Kidney epithelial cell (primary cell): ENCODE results near the gene FHOD1. TPM values are rescaled to one million over a fixed set of nuclear protein-coding genes. Genes with fewer than 3 reads are reported as not detected.

Experiments
- DNase-seq: peaks from one replicate; pipeline ENCODE4 v3.0.0-alpha.2; 2010; ENCODE audit warnings: low read depth
- H3K27me3 ChIP-seq: 2 replicates; pipeline ENCODE4 v1.6.0; 2011; ENCODE audit warnings: low read length; ENCODE audit not compliant: control insufficient read depth, insufficient read depth
- H3K36me3 ChIP-seq: 2 replicates; pipeline ENCODE4 v1.5.1; 2011; ENCODE audit warnings: low read length; ENCODE audit not compliant: control insufficient read depth, insufficient read depth
- H3K4me3 ChIP-seq: 2 replicates; pipeline ENCODE4 v1.5.1; 2011; ENCODE audit warnings: low read depth, mild to moderate bottlenecking, control low read depth, low read length
- total RNA-seq: library from RNA; depleted of rRNA; stranded (reverse); fragments of >200 nt; gene quantifications from 2 replicates; pipeline ENCODE4 v1.2.3, GENCODE V29; 2015
- TF ChIP-seq, protein P1 (sequence below): IDR thresholded peaks from 2 replicates; pipeline ENCODE4 v1.5.1; 2011; ENCODE audit warnings: mild to moderate bottlenecking, moderate library complexity, low read length, control low read depth, inconsistent platforms; ENCODE audit not compliant: insufficient read depth, poor library complexity, severe bottlenecking

FHOD1 gene
- total RNA-seq, 1 donor from 2014 or later: 3.8 TPM

DNA sequence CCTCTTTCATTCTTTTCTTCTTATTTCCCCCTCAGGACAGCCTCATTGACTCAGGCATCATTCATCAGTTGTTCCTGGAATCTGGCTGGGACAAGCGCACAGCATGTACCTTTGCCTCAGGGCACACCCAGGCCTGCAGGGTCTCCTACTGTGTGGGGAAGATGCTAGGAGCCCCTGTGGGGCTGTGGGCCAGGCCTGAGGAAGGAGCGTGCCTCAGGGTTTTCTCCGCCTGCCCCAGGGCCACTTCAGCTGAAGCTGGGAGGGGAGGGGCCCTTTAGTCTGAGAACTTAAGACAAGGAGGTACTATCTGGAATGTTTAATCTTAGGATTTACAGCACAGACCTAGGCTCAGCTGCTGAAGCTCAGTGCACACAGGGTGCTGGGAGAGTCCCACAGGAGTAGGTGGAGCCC lies 40.4 kb downstream of the FHOD1 start:
- TF ChIP-seq, protein P1, sequence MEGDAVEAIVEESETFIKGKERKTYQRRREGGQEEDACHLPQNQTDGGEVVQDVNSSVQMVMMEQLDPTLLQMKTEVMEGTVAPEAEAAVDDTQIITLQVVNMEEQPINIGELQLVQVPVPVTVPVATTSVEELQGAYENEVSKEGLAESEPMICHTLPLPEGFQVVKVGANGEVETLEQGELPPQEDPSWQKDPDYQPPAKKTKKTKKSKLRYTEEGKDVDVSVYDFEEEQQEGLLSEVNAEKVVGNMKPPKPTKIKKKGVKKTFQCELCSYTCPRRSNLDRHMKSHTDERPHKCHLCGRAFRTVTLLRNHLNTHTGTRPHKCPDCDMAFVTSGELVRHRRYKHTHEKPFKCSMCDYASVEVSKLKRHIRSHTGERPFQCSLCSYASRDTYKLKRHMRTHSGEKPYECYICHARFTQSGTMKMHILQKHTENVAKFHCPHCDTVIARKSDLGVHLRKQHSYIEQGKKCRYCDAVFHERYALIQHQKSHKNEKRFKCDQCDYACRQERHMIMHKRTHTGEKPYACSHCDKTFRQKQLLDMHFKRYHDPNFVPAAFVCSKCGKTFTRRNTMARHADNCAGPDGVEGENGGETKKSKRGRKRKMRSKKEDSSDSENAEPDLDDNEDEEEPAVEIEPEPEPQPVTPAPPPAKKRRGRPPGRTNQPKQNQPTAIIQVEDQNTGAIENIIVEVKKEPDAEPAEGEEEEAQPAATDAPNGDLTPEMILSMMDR: no peak
- H3K36me3 ChIP-seq: no peaks in the 10 kb centered on the region
- H3K4me3 ChIP-seq: no peak overlapping the region
- DNase-seq: no peak
- no peaks in the 10 kb centered on the region for H3K27me3 ChIP-seq

GRCh38 chr16:67206129-67206837 lies 41.0 kb downstream of the FHOD1 start:
- DNase-seq: no peak
- Histone ChIP-seq H3K27me3 (no peaks in the 10 kb centered on the region), H3K36me3 (no peaks in the 10 kb centered on the region), H3K4me3 (no peak overlapping the region)
- TF ChIP-seq, protein P1: no peak

GRCh38 chr16:67204076-67204475 lies 43.2 kb downstream of the FHOD1 start:
- no peaks in the 10 kb centered on the region for H3K36me3 ChIP-seq
- H3K4me3 ChIP-seq: no peak overlapping the region
- DNase-seq: no peak
- TF ChIP-seq, protein P1: no peak
- H3K27me3 ChIP-seq: no peaks in the 10 kb centered on the region

DNA sequence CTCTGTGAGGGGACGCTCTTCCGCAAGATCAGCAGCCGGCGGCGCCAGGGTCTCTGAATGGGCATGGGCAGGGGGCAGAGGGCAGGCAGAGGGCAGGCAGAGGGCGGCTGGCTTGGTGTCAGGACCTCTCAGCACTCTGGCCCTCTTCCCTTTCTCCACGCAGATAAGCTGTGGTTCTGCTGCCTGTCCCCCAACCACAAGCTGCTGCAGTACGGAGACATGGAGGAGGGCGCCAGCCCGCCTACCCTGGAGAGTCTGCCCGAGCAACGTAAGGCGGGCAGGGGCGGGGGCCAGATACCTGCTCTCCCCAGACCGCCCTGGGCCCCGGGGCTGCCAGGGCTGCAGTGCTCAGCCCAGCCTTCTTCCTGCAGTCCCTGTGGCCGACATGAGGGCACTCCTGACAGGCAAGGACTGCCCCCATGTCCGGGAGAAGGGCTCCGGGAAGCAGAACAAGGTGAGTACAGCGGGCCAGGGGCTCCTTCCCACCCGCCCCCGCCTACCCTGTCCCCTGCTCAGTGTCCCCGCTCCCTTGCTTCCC lies 44.3 kb downstream of the FHOD1 start:
- no peak overlapping the region for H3K4me3 ChIP-seq
- H3K36me3 ChIP-seq: no peaks in the 10 kb centered on the region
- no peaks in the 10 kb centered on the region for H3K27me3 ChIP-seq
- no peak for DNase-seq
- TF ChIP-seq, protein P1: no peak

DNA sequence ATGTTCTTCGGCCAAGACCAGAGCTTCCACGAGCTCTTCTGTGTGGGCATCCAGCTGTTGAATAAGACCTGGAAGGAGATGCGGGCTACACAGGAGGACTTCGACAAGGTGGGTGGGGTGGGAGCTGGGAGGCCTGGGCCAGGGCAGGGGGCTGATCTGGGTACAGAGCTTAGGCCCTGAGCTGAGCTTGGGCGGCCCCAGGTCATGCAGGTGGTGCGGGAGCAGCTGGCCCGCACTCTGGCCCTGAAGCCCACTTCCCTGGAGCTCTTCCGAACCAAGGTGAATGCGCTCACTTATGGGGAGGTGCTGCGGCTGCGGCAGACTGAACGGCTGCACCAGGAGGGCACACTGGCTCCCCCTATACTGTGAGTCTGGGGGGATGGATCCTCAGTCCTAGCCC lies 44.9 kb downstream of the FHOD1 start:
- Histone ChIP-seq H3K27me3 (no peaks in the 10 kb centered on the region), H3K4me3 (no peak overlapping the region), H3K36me3 (no peaks in the 10 kb centered on the region)
- TF ChIP-seq, protein P1: no peak
- no peak for DNase-seq
